Prostate gland (tissue), 2 donors: ENCODE results near the gene CNTNAP2.

Experiments
- CTCF ChIP-seq, 4 experiments: fragments of 200-600 bp in 2 of 4; fragments of 450-650 bp in 2 of 4; sonication (generic) in 2 of 4; IDR thresholded peaks; 1 replicate in 3 of 4; 2 replicates in 1 of 4; pipeline ENCODE4 v1.5.1; 2016 to 2019; ENCODE audit warnings: antibody characterized with exemption in 4 of 4, mild to moderate bottlenecking in 2 of 4, moderate library complexity in 2 of 4
- POLR2AphosphoS5 ChIP-seq: sonication (generic); formaldehyde crosslinking; IDR thresholded peaks from one replicate; pipeline ENCODE4 v1.6.1; 2017; ENCODE audit warnings: antibody characterized with exemption

DNA sequence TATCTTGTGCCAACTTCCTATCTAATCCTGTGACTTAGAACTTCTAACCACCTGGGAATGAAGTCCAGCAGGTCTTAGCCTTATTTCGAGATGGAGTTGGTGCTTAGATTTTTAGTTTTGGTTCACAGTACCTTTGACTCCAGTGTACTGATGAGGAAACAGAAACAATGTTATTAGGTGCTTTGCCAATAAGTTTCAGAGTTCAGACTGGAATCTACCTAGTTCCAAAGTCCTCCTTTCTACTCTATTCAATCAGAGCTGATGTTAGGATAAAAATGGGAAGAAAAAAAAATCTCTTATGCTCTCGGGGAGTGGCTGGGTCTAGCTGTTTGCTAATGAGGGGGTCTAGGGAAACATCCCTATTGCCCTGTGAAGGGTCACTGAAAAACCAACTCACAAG lies 1867.7 kb downstream of the CNTNAP2 start:
- no peak for TF ChIP-seq POLR2AphosphoS5
- TF ChIP-seq CTCF (IDR thresholded peaks at IDR 0.05) = no peak
